Measurements from ENCODE around the gene DMXL2.

GRCh38 chr15:51623386-51623938, 891 bp upstream of the DMXL2 start:
- no peak for TF ChIP-seq GABPA (IDR thresholded peaks at IDR 0.05; ENCODE audit: low read depth)
- no peak for TF ChIP-seq REST (IDR thresholded peaks at IDR 0.05; ENCODE audit: insufficient replicate concordance, low read depth)
